ENCODE measurements around the gene CLEC16A.

CLEC16A gene

GRCh38 chr16:11090232-11090631 is 145.9 kb downstream of the CLEC16A start:
- H3F3A ChIP-seq (ENCODE audit: control insufficient read depth, insufficient read depth) = no peaks in the 10 kb centered on the region
- no peaks in the 10 kb centered on the region for H3K9me2 ChIP-seq (replicated peaks; ENCODE audit: control insufficient read depth, low read length)
- H4K20me1 ChIP-seq (ENCODE audit: control insufficient read depth, insufficient read depth, low read depth, low read length) = no peaks in the 10 kb centered on the region
- H3K4me2 ChIP-seq (ENCODE audit: low read length) = no peak overlapping the region
- no peak overlapping the region for H3K4me3 ChIP-seq (ENCODE audit: low read length)
- 0 out of 2 replicates have a peak, but pooled peaks cover 4% of the 10 kb centered on the region for H3K36me3 ChIP-seq (ENCODE audit: control insufficient read depth, low read length)
- H3K4me1 ChIP-seq (ENCODE audit: control insufficient read depth, low read length) = peaks cover 27% of the 10 kb centered on the region
- TF ChIP-seq EZH2phosphoT487 (IDR thresholded peaks at IDR 0.05; ENCODE audit: borderline replicate concordance, low read length) (no peak), CTCF (IDR thresholded peaks at IDR 0.05; ENCODE audit: low read depth, low read length, poor library complexity, severe bottlenecking) (no peak)
- H3K79me2 ChIP-seq (ENCODE audit: control insufficient read depth, low read length) = no peaks in the 10 kb centered on the region
- no peaks in the 10 kb centered on the region for H3K9me3 ChIP-seq (ENCODE audit: control insufficient read depth, insufficient read depth, low read length)
- H3K27me3 ChIP-seq (ENCODE audit: control insufficient read depth, low read length) = no peaks in the 10 kb centered on the region
- H3K27ac ChIP-seq (ENCODE audit: low read depth, low read length) = no peak overlapping the region

- Histone ChIP-seq H3K4me3 (ENCODE audit: low read length) (no peak overlapping the region), H3K4me1 (ENCODE audit: control insufficient read depth, low read length) (peaks cover 28% of the 10 kb centered on the region), H3K27me3 (ENCODE audit: control insufficient read depth, low read length) (no peaks in the 10 kb centered on the region), H3K9me3 (ENCODE audit: control insufficient read depth, insufficient read depth, low read length) (no peaks in the 10 kb centered on the region), H4K20me1 (ENCODE audit: control insufficient read depth, insufficient read depth, low read depth, low read length) (no peaks in the 10 kb centered on the region), H3K36me3 (ENCODE audit: control insufficient read depth, low read length) (0 out of 2 replicates have a peak, but pooled peaks cover 4% of the 10 kb centered on the region), H3F3A (ENCODE audit: control insufficient read depth, insufficient read depth) (no peaks in the 10 kb centered on the region), H3K79me2 (ENCODE audit: control insufficient read depth, low read length) (no peaks in the 10 kb centered on the region), H3K27ac (ENCODE audit: low read depth, low read length) (no peak overlapping the region), H3K4me2 (ENCODE audit: low read length) (no peak overlapping the region), H3K9me2 (replicated peaks; ENCODE audit: control insufficient read depth, low read length) (no peaks in the 10 kb centered on the region)
- TF ChIP-seq EZH2phosphoT487 (IDR thresholded peaks at IDR 0.05; ENCODE audit: borderline replicate concordance, low read length) (no peak), CTCF (IDR thresholded peaks at IDR 0.05; ENCODE audit: low read depth, low read length, poor library complexity, severe bottlenecking) (no peak)
These were observed 146.8 kb downstream of the CLEC16A start for GRCh38 chr16:11091021-11091785.

GRCh38 chr16:11092788-11093571 is 148.6 kb downstream of the CLEC16A start:
- no peaks in the 10 kb centered on the region for H3K27me3 ChIP-seq (ENCODE audit: control insufficient read depth, low read length)
- peaks cover 24% of the 10 kb centered on the region for H3K4me1 ChIP-seq (ENCODE audit: control insufficient read depth, low read length)
- H3K27ac ChIP-seq (ENCODE audit: low read depth, low read length) = no peak overlapping the region
- no peaks in the 10 kb centered on the region for H3K9me3 ChIP-seq (ENCODE audit: control insufficient read depth, insufficient read depth, low read length)
- 0 out of 2 replicates have a peak, but pooled peaks cover 4% of the 10 kb centered on the region for H3K36me3 ChIP-seq (ENCODE audit: control insufficient read depth, low read length)
- no peak for TF ChIP-seq EZH2phosphoT487 (IDR thresholded peaks at IDR 0.05; ENCODE audit: borderline replicate concordance, low read length)
- TF ChIP-seq CTCF (IDR thresholded peaks at IDR 0.05; ENCODE audit: low read depth, low read length, poor library complexity, severe bottlenecking) = no peak
- H4K20me1 ChIP-seq (ENCODE audit: control insufficient read depth, insufficient read depth, low read depth, low read length) = no peaks in the 10 kb centered on the region
- H3F3A ChIP-seq (ENCODE audit: control insufficient read depth, insufficient read depth) = no peaks in the 10 kb centered on the region
- no peaks in the 10 kb centered on the region for H3K79me2 ChIP-seq (ENCODE audit: control insufficient read depth, low read length)
- H3K4me2 ChIP-seq (ENCODE audit: low read length) = no peak overlapping the region
- H3K4me3 ChIP-seq (ENCODE audit: low read length) = no peak overlapping the region
- H3K9me2 ChIP-seq (replicated peaks; ENCODE audit: control insufficient read depth, low read length) = no peaks in the 10 kb centered on the region
